KOPT-K1 (cell line): ENCODE results near the gene FAM53B.

ENCODE experiments used
- H3K27ac ChIP-seq: fragments of 200-600 bp; sonication (generic); 2 replicates; pipeline ENCODE4 v1.5.1; 2016; ENCODE audit warnings: antibody characterized with exemption, mild to moderate bottlenecking, low read depth, low read length; ENCODE audit not compliant: poor library complexity, severe bottlenecking
- H3K36me3 ChIP-seq: fragments of 200-600 bp; sonication (generic); 2 replicates; pipeline ENCODE4 v1.5.1; 2017; ENCODE audit warnings: antibody characterized with exemption, mild to moderate bottlenecking, low read length, moderate library complexity; ENCODE audit not compliant: insufficient read depth
- H3K9me3 ChIP-seq: fragments of 200-600 bp; sonication (generic); 2 replicates; pipeline ENCODE4 v1.5.1; 2017; ENCODE audit warnings: antibody characterized with exemption, low read length, mild to moderate bottlenecking; ENCODE audit not compliant: insufficient read depth, poor library complexity, severe bottlenecking

The FAM53B gene

GRCh38 chr10:124711145-124711544 is 33.0 kb downstream of the FAM53B start:
- H3K27ac ChIP-seq: no peak overlapping the region
- peaks cover 10% of the 10 kb centered on the region; the same call in 1 of the 2 replicates for H3K36me3 ChIP-seq
- no peaks in the 10 kb centered on the region for H3K9me3 ChIP-seq

DNA sequence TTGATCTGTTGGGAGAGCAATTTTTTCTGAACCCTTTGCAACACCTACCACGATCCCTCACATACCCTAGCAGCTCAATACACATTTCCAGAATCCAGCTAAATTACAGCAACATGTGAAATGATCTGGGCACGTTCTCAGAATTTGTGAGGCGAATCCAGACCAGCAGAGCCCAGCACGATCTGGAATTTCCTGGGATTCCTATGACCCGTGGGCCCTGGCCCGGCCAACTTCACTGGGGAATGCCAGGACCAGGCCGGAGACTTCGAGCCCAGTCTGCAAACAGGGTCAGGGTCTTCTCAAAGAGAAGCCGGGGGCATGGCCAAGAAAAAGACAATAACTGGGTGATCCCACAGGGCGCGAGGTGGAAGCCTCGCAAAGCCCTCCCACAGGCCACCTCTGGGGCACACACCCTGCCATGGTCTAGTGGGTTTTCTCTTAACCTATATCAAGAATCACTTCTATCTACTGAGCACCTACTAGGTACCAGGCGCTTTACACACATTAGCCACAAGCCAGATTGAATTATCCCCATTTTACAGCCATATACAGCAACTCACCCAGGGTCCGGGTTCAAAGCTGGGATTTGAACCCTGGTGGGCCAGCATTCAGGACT is 33.8 kb downstream of the FAM53B start:
- Histone ChIP-seq H3K9me3 (no peaks in the 10 kb centered on the region), H3K36me3 (peaks cover 13% of the 10 kb centered on the region; the same call in 1 of the 2 replicates), H3K27ac (no peak overlapping the region)

GRCh38 chr10:124709861-124710260 is 34.3 kb downstream of the FAM53B start:
- peaks cover 13% of the 10 kb centered on the region; the same call in 1 of the 2 replicates for H3K36me3 ChIP-seq
- H3K27ac ChIP-seq: no peak overlapping the region
- H3K9me3 ChIP-seq: no peaks in the 10 kb centered on the region

DNA sequence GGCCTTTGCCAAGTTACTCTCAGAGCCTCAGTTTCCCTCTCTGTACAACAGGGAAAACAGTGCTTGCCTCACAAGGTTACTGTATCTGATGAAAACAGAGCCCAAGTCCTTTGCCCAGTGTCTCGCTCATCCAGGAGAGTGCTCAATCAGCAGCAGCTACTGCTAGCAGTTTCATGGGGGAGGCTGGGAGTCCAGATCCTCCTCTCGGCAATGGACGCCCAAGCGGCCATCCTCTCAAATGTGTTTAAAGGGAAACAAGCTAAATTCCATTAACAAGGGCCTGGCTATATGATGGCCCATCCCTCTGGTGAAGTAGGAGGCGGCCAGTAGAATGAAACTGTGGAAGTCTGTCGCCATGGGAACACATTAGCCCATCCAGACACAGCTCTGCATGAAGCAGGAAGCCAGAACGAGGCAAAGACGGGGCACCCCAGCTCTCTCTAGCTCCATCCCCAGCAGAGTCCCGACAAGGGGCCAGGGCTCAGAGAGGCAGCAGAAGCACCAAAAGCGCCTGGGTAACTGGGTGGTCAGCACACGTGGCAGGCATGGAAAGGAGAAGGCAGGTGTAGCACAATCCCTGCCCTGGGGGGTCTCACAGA is 35.2 kb downstream of the FAM53B start:
- H3K9me3 ChIP-seq: no peaks in the 10 kb centered on the region
- peak overlapping the region; percentile 18 for H3K27ac ChIP-seq
- peaks cover 19% of the 10 kb centered on the region; the same call in 1 of the 2 replicates for H3K36me3 ChIP-seq

DNA sequence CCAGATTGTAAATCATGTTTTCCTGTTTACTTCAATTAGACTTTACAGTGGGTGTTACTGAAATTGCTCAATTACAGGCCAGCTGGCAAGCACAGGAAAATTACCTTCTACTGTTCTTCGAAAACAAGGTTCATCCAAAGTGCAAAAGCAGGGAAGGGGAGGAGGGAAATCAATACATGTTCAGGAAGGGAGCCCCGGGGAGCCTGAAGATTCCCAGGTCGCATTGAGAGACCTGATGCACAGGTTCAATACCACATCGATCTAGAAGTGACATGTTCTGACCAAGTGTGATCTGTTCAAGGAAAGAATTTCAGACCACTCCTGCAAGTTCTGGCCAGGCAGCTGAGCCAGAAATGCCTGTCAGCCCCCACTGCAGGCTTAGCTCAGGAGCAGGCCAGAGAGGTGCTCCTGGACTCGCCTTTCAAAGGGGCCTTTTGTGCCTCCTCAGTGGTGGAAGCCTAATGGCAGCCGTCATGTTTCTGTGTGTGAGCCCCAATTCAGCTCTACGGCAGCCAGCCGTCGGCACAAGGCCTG is 35.9 kb downstream of the FAM53B start:
- peaks cover 27% of the 10 kb centered on the region; the same call in 1 of the 2 replicates for H3K36me3 ChIP-seq
- peak overlapping the region; percentile 10 for H3K27ac ChIP-seq

DNA sequence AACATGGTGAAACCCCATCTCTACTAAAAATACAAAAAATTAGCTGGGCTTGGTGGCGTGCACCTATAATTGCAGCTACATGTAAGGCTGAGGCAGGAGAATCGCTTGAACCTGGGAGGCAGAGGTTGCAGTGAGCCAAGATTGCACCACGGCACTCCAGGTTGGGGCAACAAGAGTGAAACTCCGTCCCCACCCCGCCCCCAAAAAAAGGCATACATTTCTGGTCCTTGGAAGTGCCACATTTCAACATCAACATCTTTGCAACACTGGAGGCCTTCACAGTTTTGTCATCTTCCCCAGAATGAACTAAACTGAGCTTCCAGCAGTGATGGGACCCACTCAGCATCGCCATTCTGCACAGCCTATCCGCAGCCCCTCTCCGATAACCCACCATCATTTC is 36.6 kb downstream of the FAM53B start:
- H3K27ac ChIP-seq: peak overlapping the region; percentile 93
- H3K9me3 ChIP-seq: no peaks in the 10 kb centered on the region
- peaks cover 29% of the 10 kb centered on the region; the same call in 1 of the 2 replicates for H3K36me3 ChIP-seq

More for the DNA sequence above, 35.9 kb downstream of the FAM53B start:
- H3K9me3 ChIP-seq: no peaks in the 10 kb centered on the region

DNA sequence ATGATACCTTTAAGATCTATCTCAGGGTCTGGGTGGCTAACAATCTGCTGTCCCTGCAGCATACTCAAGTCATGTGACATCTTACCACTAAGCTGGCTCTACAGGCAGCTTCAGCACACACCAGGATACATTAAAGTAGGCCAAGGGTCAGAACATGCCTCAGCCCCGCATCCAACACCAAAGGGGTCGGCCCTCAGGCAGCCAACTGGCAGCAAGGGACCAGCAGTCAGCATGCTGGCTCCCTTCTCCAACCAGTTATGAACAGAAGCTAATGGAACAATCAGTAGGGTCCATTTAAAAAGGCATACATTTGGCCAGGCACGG is 37.1 kb downstream of the FAM53B start:
- Histone ChIP-seq H3K27ac (peak overlapping the region; percentile 93), H3K9me3 (no peaks in the 10 kb centered on the region), H3K36me3 (peaks cover 29% of the 10 kb centered on the region; the same call in 1 of the 2 replicates)

DNA sequence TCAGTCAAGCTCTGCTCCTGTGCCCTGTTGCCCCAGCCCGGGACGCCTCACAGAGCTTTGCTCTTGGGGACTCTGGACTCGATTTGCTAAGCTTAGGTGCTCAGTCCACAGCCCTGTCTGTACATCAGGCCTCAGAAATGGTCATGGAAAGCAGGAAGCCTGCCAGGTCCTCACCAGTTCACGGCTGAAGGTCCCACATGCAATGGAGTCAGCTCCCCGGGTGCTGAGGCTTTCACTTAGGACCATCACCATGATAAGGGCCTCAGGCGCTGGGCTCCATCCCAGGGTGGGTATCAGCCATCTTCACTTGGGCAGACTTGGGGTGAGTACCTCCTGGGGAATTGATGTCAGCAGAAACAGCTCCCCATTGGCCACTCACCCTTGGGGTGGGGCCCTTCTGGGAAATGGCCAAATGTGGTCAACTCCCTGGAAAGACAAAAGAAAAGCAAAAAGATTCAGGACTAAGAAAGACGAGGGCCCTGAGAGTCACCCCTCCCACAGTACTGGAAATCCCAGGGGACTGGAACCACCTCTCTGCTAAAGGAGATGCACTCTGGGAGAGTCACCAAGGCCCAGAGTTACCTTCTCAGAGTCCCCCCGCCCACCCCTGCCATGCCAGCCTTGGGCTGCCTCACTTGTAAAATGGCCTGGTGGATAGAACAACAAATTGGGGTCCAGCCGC is 37.6 kb downstream of the FAM53B start:
- H3K27ac ChIP-seq: peak overlapping the region; percentile 93
- H3K36me3 ChIP-seq: peaks cover 29% of the 10 kb centered on the region
- no peaks in the 10 kb centered on the region for H3K9me3 ChIP-seq

DNA sequence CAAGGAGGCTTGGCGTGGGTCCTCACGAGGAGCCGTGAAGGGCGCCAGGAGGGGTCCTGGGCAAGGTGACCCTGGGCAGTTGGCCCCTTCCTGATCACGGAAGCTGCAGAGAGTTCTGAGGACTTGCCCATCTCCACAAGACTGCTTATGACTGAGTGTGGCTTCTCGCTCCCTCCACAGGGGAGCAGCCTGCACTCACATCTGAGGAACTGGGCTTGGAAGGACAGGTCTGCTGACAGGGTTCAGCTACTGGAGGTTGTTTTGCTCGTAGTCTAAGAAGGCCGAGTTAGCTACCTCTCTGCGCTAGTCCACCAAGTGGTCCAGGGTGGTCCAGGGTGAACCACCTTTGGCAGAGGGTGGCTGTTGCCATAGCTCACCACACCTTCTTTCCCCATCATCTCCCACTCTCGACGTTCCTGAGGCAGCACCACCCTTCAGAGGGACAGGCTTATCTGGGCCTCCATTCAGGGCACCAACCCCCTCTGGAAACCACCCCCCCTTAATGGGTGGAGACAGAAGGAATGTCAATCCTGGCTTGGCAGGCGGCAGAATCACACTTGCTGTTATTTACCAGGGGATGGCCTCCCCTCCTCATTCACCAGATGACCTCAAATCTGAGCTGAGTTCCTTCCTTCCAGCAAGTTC is 38.2 kb downstream of the FAM53B start:
- peak overlapping the region; percentile 93 for H3K27ac ChIP-seq

GRCh38 chr10:124705381-124705740 is 38.8 kb downstream of the FAM53B start:
- no peaks in the 10 kb centered on the region for H3K9me3 ChIP-seq
- peak overlapping the region; percentile 93 for H3K27ac ChIP-seq
- H3K36me3 ChIP-seq: peaks cover 40% of the 10 kb centered on the region

More for the DNA sequence above, 38.2 kb downstream of the FAM53B start:
- Histone ChIP-seq H3K9me3 (no peaks in the 10 kb centered on the region), H3K36me3 (peaks cover 35% of the 10 kb centered on the region)

DNA sequence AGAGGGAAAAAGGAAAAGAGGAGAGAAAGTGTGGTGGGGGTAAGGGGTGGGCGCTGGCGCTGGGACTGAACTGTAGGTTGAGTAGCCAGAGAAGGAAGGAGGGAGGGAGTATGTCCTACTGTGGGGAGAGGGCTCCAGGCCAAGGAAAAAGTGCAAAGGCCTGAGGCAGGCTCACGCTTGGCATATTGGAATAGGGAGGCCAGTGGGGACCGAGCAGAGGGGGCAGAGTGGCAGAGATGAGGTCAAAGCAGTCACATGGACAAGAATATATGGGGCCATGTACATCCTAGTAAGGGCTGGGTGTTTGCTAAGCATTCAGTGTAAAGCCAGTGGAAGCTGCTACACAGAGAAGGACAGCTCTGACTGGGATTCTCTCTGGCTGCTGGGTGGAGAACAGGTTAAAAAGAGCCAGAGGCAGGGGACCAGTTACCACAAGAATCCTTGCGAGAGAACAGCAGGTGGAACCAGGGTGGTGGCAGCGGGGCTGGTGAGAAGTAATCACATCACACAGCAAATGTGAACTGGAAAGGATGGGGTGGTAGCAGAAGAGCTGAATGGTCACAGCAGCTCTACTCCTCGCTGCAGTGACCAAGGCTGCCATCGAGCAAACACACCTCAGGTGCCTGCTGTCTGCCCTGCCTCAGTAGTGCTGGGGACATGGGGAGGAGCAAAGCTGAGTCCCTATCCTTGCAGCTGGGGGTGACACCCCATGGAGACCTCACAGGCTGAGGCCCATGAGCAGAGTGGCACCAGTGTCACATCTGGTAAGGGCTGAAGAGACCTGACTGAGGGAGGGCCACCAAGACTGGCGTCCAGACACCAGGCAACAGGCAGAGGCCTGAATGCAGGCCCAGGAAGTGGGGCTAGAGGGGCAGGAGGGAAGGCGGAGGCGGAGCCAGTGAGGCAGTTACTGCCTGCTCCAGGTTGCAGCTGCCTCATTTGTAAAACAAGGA is 39.5 kb downstream of the FAM53B start:
- Histone ChIP-seq H3K27ac (peak overlapping the region; percentile 93), H3K36me3 (peaks cover 42% of the 10 kb centered on the region)

DNA sequence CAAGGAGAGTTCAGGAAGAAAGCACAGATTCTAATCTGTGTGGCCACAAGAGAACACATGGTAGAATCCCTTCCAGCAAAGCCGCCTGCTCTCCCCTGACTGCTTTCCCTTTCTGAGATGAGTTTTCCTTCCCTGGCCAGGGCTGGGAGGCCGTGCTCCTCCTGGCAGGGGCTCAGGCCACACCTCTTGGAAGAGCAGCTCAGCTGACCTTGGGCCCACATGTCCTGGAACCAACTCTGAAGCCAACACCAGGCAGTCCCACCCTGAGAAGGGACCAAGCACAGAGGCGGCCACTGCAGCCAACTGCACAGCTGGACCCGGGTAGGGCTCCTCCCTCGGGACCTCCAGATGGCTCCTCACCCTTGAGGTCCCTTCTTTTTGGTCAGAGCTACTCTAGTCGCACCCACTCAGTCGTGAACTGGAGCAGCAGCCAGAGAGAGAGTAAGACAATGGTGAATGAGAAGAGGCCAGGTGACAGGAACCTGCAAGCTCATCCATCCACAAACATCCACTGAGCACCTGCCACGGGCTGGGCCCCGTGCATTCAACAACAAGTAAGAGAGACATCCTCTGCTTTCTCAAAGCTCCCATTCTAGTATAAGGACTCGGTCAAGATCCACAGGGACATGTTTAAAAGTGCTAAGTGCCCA is 40.3 kb downstream of the FAM53B start:
- Histone ChIP-seq H3K27ac (peak overlapping the region; percentile 93), H3K9me3 (no peaks in the 10 kb centered on the region), H3K36me3 (peaks cover 42% of the 10 kb centered on the region)

More for the DNA sequence above, 39.5 kb downstream of the FAM53B start:
- no peaks in the 10 kb centered on the region for H3K9me3 ChIP-seq

DNA sequence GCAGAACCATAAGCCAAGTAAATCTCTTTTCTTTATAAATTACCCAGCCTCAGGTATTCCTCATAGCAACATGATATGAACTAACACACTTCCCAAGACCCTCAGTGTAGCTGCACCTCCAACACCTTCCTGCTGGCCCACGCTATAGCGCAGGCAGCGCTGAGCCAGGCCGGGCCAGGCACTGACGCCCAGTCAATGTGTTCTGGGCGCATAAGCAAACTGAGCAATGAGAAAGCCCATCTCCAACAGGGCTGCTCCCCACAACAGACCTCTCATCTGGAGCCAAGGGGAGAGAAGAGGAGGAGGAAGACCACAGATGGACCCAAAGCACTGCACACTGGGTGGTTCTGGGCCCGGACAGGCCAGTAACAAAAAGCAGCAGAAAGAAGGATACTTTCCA is 40.8 kb downstream of the FAM53B start:
- peaks cover 42% of the 10 kb centered on the region for H3K36me3 ChIP-seq

More for the DNA sequence above, 40.8 kb downstream of the FAM53B start:
- peak overlapping the region; percentile 93 for H3K27ac ChIP-seq
- H3K9me3 ChIP-seq: no peaks in the 10 kb centered on the region
